NCI-H82 treated with DMSO at 0.1 percent for 48 hours (cell line): Measurements from ENCODE around the gene ABCG1.

Experiments used
- DNase-seq: peaks from one replicate; lab custom pipeline; 2025; ENCODE audit not compliant: unreplicated experiment; lab: John Stamatoyannopoulos, UW

The ABCG1 gene

DNA sequence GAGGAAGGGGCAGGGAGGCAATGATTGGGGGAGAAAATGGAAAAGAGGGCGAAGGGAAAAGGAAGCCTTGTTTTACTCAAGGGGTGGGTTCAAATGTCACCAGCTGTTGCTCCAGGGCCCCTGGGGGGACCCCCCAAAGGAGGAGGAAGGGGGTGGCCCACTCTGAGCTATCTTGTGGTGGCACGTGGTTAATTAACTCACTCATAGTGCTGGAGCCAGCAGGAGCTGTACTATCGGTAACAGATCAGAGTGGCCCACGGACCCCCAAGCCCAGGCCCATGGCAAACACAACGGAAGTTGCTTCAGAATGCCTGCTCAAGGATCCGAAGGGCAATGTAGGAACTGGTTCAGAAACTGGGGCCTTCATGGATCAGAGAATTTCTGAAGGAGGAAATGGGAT, 124.6 kb downstream of the ABCG1 start:
- no peak for DNase-seq

DNA sequence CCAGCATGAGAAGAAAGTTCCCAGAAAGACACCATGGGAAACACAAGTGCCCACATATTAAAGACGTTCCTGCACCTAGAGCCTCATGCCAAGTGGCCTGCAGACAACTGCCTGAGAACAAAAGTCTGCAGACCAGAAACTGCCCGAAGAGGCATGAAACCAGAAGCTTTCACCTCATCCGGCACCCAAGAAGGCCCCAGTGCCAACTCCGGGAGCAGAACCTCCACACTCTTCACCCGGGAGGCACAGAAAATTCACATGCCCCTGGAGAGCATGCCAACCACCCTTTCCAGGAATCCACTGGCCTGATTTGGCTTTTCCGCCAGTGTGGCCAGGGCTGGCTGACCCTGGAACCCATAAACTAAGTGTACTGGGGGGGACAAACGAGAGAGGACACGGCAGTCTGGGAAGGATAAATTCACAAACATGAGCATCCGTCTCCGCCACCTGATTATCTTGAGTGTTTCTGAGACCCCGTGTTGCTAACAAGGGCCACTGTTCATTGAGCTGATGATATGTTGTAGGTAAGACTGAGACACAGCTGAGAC, 125.1 kb downstream of the ABCG1 start:
- no peak for DNase-seq

DNA sequence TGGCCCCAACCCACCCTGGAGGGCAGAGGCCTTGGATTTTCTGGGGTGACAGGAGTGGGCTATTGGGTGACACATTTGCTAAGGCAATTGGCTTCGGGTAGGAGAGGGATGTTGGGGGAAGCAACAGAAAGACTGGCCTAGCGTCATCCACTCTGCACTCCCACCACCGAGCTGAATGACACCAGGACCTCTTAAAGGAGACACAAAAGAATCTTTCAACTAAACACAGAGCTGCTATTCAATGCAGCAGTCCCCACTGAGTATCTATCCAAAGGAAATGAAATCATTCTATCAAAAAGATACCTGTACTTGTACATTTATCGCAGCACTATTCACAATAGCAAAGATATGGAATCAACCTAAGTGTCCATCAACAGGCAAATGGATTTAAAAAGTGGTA, 125.7 kb downstream of the ABCG1 start:
- DNase-seq: no peak

DNA sequence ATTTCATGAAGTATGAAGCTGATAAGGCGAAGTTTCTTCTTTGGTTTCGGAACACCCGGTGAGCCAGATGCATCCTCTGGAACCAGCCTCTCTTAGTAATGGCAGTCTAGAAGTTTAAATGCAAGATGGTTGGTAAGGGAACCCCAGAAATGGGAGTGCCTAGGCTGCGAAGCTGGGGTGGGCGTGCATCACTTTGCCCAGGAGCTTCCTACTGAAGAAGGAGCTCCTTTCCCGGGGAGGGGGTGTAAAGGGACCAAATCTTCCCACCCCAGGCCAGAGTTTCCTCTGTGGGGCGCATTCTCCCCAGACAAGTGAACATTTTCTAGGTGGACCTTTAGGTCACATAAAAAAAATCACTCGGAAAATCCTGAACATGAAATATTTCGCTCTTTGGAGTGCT, 127.5 kb downstream of the ABCG1 start:
- no peak for DNase-seq
